Epithelial cell of esophagus (primary cell): ENCODE measurements around the gene FAP.

Experiments used
- DNase-seq: peaks from one replicate; pipeline ENCODE4 v3.0.0; 2010; ENCODE audit warnings: low read depth
- H3K4me3 ChIP-seq: 2 replicates; pipeline ENCODE4 v1.5.1; 2011; ENCODE audit warnings: mild to moderate bottlenecking, low read length, control low read depth
- TF ChIP-seq, protein P1 (sequence below): IDR thresholded peaks from 2 replicates; pipeline ENCODE4 v1.5.1; 2011; ENCODE audit warnings: low read depth, mild to moderate bottlenecking, low read length, control low read depth, inconsistent platforms; ENCODE audit not compliant: insufficient read depth; ENCODE audit errors: missing control alignments

The FAP gene

DNA sequence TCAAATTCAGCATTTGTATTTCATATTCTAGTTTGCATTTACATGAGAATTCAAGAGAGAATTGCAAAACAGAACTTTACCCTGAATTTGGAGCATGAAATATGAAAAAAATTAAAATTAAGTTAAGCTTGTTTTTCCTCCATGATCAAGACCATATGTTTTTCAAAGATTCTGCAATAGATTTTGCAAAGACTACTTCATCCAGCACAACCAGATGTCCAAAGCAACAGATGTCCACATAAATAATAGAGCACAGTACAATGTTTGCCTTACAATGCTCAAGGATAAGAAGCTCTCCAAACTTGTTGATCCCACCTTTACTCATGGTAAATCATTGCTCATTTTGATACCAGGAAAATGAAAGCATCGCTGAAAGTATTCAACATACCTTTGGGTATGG is 25.6 kb downstream of the FAP start:
- no peak for DNase-seq
- TF ChIP-seq, protein P1, sequence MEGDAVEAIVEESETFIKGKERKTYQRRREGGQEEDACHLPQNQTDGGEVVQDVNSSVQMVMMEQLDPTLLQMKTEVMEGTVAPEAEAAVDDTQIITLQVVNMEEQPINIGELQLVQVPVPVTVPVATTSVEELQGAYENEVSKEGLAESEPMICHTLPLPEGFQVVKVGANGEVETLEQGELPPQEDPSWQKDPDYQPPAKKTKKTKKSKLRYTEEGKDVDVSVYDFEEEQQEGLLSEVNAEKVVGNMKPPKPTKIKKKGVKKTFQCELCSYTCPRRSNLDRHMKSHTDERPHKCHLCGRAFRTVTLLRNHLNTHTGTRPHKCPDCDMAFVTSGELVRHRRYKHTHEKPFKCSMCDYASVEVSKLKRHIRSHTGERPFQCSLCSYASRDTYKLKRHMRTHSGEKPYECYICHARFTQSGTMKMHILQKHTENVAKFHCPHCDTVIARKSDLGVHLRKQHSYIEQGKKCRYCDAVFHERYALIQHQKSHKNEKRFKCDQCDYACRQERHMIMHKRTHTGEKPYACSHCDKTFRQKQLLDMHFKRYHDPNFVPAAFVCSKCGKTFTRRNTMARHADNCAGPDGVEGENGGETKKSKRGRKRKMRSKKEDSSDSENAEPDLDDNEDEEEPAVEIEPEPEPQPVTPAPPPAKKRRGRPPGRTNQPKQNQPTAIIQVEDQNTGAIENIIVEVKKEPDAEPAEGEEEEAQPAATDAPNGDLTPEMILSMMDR, result no peak
- H3K4me3 ChIP-seq, result no peak overlapping the region

DNA sequence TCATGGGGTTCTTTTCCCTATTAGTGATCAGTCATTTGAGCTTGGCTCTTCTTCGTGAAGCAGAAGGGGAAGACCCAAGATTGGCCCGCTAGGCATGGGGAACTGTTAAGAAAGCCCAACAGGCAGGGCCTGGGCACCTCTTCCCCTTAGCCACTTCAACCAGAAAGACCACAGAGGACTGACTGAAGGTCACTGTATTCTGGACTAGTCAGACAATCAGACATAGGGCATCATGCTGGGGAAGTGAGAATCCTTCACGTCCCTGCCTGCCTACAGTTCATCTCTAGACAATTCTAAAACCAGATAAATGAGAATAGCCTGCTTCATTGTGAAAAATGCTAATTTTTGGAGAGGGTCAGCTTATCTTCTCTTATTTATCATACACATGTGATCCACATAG is 28.1 kb downstream of the FAP start:
- H3K4me3 ChIP-seq, result no peak overlapping the region
- TF ChIP-seq, protein P1, result no peak
- DNase-seq, result no peak

DNA sequence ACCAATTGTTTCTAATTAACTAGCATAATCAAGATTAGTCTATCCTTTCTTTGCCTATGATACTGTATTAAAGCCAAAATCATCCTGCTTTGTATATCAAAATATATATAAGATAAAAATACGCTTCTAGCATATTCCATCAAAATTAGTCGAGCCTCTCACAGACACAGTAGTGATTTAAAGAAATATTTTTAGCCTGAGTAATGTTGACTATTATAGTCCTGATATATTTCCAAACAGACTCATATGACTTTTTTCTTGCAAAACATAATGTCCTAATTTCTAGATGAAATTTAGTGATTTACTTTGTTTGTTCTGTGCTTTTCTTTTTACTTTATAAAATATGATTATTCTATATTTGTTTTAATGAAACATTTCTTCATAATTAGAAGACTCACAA is 30.9 kb downstream of the FAP start:
- no peak for DNase-seq
- H3K4me3 ChIP-seq, result no peak overlapping the region
- TF ChIP-seq, protein P1, result no peak

DNA sequence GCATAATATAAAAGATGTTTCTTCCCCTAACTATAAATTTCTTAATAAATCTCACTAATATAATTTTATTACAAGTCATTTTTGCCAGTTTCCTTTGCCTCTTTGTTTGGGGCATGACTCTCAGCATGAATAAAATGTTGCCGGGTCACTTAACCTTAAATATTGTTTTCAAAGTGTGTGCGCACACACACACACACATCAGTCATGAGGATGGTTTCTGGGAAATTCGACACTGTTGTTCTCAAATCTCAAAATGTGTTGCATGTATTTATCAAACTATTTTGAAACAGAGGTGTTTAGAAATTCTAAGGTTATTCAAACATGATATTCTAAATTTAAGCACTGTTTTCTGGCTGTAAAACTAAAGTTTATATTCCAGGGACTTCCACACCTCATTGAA is 31.5 kb downstream of the FAP start:
- no peak overlapping the region for H3K4me3 ChIP-seq
- TF ChIP-seq, protein P1, result no peak
- no peak for DNase-seq

DNA sequence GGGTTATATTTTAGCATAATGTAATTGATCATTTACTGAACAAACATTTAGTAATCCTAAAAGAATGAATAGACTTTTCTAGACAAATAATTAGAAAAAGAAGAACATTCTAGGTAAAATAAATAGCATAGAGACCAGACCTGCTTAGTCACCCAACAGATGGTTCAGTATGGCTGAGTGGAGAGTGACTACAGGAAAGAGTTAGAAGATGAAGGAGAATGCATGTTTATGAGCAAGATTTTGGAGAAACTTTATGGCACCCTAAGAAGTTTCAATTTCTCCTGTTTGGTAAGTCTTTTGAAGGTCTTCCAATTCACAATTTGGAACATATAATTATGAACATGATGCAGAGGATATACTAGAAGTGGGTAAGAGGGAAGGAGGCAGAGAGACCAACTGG is 32.9 kb downstream of the FAP start:
- DNase-seq, result no peak
- TF ChIP-seq, protein P1, result no peak
- no peak overlapping the region for H3K4me3 ChIP-seq

DNA sequence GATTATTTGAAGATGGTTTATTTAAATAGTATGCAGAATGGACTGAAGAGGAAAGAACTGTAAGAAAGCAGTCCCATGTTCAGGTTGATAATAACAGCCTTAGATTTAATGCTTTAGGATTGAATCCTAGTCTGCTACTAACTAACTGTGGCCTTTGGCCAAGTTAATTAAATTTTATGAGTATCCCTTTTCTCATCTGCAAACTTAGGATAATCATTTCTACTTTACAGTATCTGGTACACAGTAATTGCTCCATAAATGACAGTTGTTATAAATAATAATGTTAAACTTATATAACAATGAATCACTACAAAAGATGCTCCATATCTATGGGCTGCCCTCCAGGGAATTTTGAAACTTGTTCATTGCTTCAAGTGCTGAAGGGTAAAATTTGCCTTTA is 41.0 kb downstream of the FAP start:
- no peak overlapping the region for H3K4me3 ChIP-seq
- TF ChIP-seq, protein P1, result no peak
- no peak for DNase-seq

DNA sequence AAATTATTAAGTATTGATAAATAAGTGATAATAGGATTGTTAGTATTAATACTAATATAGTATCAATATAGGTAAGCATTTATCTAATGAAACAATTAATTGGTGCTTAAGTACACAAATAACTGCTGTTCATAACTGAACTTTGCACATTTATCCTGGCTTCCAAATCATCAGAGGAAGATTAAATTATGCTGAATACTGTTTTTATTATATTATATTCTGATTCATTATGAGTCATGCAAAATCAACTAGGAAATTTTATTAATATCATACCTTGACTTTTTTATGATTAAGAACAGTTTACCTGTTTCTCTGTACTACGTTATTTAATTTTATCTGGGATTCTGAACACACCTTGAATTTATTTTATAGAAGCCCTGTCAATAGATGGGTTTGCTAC is 42.6 kb downstream of the FAP start:
- no peak for DNase-seq
- TF ChIP-seq, protein P1, result no peak
- H3K4me3 ChIP-seq, result no peak overlapping the region
